Stimulated activated naive CD8-positive, alpha-beta T cell treated with anti-CD3 and anti-CD28 coated beads, Interleukin-15, amount 100 ng/mL, for 72 hours (primary cell): ENCODE data around the gene ESR1.

Experiments used
- ATAC-seq: fragments of 150-1000 bp; cut with Tn5 transposase; 2 replicates; pipeline ENCODE4 v1.10.0; 2021; ENCODE audit warnings: mild to moderate bottlenecking, moderate library complexity
- DNase-seq, 2 donors: peaks; one replicate each; pipeline ENCODE4 v3.0.0; 2021 to 2022
- H3K27ac Mint-ChIP-seq, 2 donors: one replicate each; pipeline ENCODE4 v1.8.0; 2022; ENCODE audit warnings: mild to moderate bottlenecking in 2 of 2, mixed read lengths in 2 of 2, moderate library complexity in 2 of 2
- H3K27me3 Mint-ChIP-seq: one replicate; pipeline ENCODE4 v1.8.0; 2022; ENCODE audit warnings: mixed read lengths
- H3K4me1 Mint-ChIP-seq: one replicate; pipeline ENCODE4 v1.8.0; 2022; ENCODE audit warnings: mild to moderate bottlenecking, mixed read lengths
- H3K4me3 Mint-ChIP-seq, 2 donors: one replicate each; pipeline ENCODE4 v1.8.0; 2022; ENCODE audit warnings: mild to moderate bottlenecking in 2 of 2, mixed read lengths in 2 of 2, moderate library complexity in 1 of 2
- H3K9me3 Mint-ChIP-seq, 2 donors: one replicate each; pipeline ENCODE4 v1.8.0; 2022; ENCODE audit warnings: mixed read lengths in 2 of 2

The ESR1 gene

DNA sequence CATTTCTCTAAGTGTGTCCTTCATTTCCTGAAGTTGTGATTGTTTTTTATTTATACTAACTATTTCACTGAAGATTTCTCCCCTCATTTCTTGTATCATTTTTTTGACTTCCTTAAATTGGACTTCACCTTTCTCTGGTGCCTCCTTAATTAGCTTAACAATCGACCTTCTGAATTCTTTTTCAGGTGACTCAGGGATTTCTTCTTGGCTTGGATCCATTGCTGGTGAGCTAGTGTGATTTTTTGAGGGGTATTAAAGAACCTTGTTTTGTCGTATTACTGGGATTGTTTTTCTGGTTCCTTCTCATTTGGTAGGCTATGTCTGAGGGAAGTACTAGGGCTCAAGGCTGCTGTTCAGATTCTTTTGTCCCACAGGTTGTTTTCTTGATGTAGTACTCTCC is 92.8 kb downstream of the ESR1 start:
- no peak for ATAC-seq
- Mint-ChIP-seq H3K9me3 (peaks cover 14 to 30% of the 10 kb centered on the region in 2 donors), H3K4me3 (no peak overlapping the region), H3K27ac (no peak overlapping the region), H3K27me3 (no peaks in the 10 kb centered on the region), H3K4me1 (no peaks in the 10 kb centered on the region)
- no peak for DNase-seq

DNA sequence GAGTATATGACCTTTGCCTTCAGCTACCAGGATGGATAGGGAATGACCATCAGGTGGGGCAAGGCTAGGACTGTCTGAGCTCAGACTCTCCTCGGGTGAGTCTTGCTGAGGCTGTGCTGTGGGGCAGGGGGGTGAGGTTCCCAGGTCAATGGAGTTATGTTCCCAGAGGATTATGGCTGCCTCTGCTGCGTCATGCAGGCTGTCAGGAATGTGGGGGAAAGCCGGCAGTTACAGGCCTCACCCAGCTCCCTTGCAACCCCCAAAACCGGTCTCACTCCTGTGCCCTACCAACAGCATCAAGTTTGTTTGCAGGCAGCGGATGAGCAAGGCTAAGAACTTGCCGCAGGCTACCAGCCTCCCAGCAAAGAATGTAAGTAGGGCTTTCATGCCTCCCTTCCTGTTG is 93.5 kb downstream of the ESR1 start:
- DNase-seq = no peak
- Mint-ChIP-seq H3K9me3 (peaks cover 14 to 30% of the 10 kb centered on the region in 2 donors), H3K4me3 (no peak overlapping the region), H3K27me3 (no peaks in the 10 kb centered on the region), H3K27ac (no peak overlapping the region), H3K4me1 (no peaks in the 10 kb centered on the region)
- no peak for ATAC-seq

- H3K27me3 Mint-ChIP-seq = no peaks in the 10 kb centered on the region
- H3K9me3 Mint-ChIP-seq = peaks cover 8 to 13% of the 10 kb centered on the region in 2 donors
- H3K4me1 Mint-ChIP-seq = no peaks in the 10 kb centered on the region
- no peak overlapping the region for H3K4me3 Mint-ChIP-seq
- ATAC-seq = no peak
- DNase-seq = no peak
- no peak overlapping the region for H3K27ac Mint-ChIP-seq
Measured at GRCh38 chr6:151904631-151905030, 97.1 kb downstream of the ESR1 start.

DNA sequence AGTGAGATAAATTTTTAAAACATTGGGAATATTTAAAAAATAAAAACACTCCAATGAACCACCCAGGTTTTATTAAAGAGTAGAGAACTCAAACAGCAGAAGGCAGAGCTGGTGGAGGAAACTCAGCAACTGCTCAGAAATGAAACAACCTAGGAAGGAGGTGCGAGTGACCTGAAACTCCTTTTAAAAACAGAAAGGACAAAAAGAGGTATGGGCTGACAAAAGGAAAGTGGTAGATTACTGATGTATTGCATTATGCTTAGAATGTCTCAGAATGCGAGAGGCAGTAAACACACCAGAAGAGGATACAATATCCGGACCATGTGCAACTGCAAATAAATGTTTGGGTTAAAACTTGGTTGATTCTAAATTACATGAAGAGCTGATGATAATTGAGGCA is 97.6 kb downstream of the ESR1 start:
- peaks cover 6 to 9% of the 10 kb centered on the region in 2 donors for H3K9me3 Mint-ChIP-seq
- DNase-seq (no peak), ATAC-seq (no peak)
- no peaks in the 10 kb centered on the region for H3K27me3 Mint-ChIP-seq
- H3K27ac Mint-ChIP-seq = no peak overlapping the region
- H3K4me3 Mint-ChIP-seq = no peak overlapping the region
- H3K4me1 Mint-ChIP-seq = no peaks in the 10 kb centered on the region

DNA sequence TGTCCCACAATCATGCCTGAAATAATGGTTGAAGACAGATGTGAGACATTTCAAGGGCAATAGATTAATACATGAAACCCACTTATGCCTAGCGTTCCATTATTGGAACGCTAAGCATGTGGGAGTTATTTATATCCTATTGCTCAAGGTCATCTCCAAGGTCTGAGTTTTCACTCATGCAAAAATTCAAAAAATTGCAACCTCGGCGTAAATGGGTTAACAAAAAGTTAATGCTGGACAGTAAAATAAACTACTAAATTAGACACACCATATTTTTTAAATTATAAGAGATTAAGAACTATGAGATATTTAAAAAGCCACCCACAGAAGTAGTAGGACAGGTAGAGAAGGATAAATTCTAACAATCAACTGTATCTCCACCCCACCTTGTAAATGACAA is 98.4 kb downstream of the ESR1 start:
- no peak overlapping the region for H3K27ac Mint-ChIP-seq
- H3K9me3 Mint-ChIP-seq = peaks cover 0 to 2% of the 10 kb centered on the region in 2 donors
- no peaks in the 10 kb centered on the region for H3K4me1 Mint-ChIP-seq
- no peaks in the 10 kb centered on the region for H3K27me3 Mint-ChIP-seq
- H3K4me3 Mint-ChIP-seq = no peak overlapping the region
- DNase-seq (no peak), ATAC-seq (no peak)

DNA sequence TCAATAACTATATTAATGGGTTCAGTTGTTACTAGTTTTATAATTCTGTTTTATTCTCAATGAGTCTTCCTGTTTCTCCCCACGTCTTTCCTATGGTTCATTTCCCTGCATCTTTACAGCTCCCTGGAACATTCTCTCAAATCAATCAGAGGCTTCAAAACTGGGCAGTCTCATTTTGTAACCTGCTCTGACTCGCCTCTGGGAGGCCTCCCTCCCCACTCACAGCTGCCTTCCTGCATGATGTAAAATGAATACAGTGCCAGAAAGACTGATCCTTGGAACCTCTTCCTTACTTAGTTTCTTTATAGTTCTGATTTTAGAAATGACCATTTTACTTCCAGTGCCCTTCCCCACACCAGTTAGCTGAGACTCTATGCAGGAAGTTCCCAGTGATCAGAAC is 103.9 kb downstream of the ESR1 start:
- H3K27ac Mint-ChIP-seq = peak overlapping the region in 1 of 2 donors; percentile 67
- DNase-seq = no peak

DNA sequence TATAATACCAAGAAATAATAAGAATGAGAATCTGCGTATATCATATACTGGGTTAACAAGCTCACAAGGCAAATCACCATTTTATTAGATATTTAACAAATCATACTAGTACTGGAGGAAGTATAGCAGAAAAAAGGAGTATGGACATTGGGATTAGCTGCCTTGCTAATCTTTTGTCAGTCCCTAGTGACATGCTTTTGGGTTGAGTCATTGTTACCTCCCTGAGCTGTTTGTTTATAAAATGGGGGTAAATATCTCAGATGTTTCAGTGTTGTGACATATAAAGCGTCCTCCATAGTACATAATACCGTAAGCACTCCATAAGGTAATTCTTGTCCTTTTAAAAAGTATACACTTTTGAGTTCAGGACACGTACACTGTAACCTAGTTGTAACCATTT is 107.0 kb downstream of the ESR1 start:
- no peak overlapping the region for H3K27ac Mint-ChIP-seq

More for the DNA sequence above, 103.9 kb downstream of the ESR1 start:
- ATAC-seq = no peak
- H3K9me3 Mint-ChIP-seq = no peaks in the 10 kb centered on the region
- H3K4me1 Mint-ChIP-seq = no peaks in the 10 kb centered on the region
- no peaks in the 10 kb centered on the region for H3K27me3 Mint-ChIP-seq
- H3K4me3 Mint-ChIP-seq = no peak overlapping the region

GRCh38 chr6:151916075-151916474 is 108.6 kb downstream of the ESR1 start:
- Mint-ChIP-seq H3K4me1 (no peaks in the 10 kb centered on the region), H3K4me3 (no peak overlapping the region), H3K9me3 (no peaks in the 10 kb centered on the region), H3K27ac (no peak overlapping the region), H3K27me3 (no peaks in the 10 kb centered on the region)
- ATAC-seq (no peak), DNase-seq (no peak)

More for the DNA sequence above, 107.0 kb downstream of the ESR1 start:
- Mint-ChIP-seq H3K4me1 (no peaks in the 10 kb centered on the region), H3K27me3 (no peaks in the 10 kb centered on the region), H3K4me3 (no peak overlapping the region), H3K9me3 (no peaks in the 10 kb centered on the region)
- ATAC-seq = no peak
- DNase-seq = no peak

DNA sequence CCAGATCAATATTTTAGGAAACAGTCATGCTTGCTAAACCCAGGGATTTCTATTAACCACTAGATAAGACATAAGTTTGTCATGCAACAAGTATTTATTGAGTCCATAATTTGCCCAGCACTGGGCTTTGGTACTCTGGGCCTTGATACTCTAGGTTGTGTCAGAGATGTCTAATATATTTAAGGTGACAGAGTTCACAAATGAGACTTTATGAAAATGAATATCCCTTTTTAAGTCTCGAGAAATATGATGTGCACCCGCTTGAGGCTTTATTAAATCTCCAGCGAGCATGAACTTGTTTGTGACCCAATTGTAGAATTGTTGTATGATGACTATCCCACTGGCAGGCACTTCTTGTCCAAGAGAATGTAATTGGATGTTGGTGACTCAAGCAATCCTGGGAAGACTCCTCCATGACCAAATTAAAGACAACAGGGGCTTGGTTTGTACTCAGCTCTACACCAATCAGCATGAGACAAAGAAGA is 109.2 kb downstream of the ESR1 start:
- Mint-ChIP-seq H3K9me3 (peaks cover 0 to 5% of the 10 kb centered on the region in 2 donors), H3K4me3 (no peak overlapping the region), H3K27ac (no peak overlapping the region)

DNA sequence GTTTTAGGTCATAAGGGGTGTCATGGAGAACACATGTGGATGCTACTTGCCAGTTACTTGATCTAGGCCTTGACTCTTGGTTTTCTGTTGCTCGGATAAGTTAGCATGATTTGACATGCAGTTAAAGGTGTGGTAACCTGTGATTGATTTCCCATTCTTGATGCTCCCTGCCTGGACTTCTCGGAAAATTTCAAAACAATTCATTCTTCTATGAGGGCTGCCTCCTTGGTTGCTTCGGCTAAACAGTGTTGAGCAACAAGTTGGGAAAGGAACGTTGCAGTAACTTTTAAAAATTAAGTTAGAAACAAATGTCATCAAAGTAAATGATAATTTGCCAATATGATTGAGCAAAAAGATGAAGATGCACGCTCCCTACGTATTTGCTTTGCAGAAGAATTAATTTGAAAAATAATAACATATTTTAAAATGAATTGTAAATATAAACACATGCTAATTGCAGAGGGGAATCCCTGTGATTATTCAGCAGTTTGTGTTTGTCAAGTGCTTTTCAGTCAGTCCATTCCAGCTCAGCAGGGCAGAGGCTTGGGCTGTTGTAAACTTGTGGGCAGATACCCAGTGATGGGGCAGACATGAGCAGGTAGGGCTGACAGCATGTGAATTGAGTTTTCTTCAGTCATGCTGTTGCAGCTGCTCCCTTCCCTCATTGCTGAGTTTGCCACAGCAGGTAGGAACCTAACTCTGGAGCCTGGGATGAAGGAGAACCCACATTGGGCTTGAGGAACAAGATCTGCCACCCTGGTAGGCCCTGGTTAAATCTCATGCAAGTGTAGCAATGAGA is 110.2 kb downstream of the ESR1 start:
- Mint-ChIP-seq H3K4me3 (no peak overlapping the region), H3K9me3 (peaks cover 0 to 15% of the 10 kb centered on the region in 2 donors), H3K4me1 (no peaks in the 10 kb centered on the region), H3K27me3 (no peaks in the 10 kb centered on the region), H3K27ac (no peak overlapping the region)
- DNase-seq (no peak), ATAC-seq (no peak)

More for the DNA sequence above, 109.2 kb downstream of the ESR1 start:
- DNase-seq (no peak), ATAC-seq (no peak)
- Mint-ChIP-seq H3K27me3 (no peaks in the 10 kb centered on the region), H3K4me1 (no peaks in the 10 kb centered on the region)

- Mint-ChIP-seq H3K4me3 (no peak overlapping the region), H3K4me1 (no peaks in the 10 kb centered on the region), H3K9me3 (peaks cover 0 to 5% of the 10 kb centered on the region in 2 donors), H3K27ac (no peak overlapping the region), H3K27me3 (no peaks in the 10 kb centered on the region)
- no peak for ATAC-seq
- no peak for DNase-seq
Measured at GRCh38 chr6:151940307-151940706, 132.8 kb downstream of the ESR1 start.

- Mint-ChIP-seq H3K27me3 (no peaks in the 10 kb centered on the region), H3K4me1 (peaks cover 11% of the 10 kb centered on the region), H3K27ac (peak overlapping the region in 1 of 2 donors; percentile 82), H3K4me3 (peak overlapping the region in 1 of 2 donors; percentile 50), H3K9me3 (peaks cover 8 to 16% of the 10 kb centered on the region in 2 donors)
- ATAC-seq = peak; percentile 72
- peak in 1 of 2 donors; percentile 12 for DNase-seq
Measured at GRCh38 chr6:151948002-151948743, 140.7 kb downstream of the ESR1 start.

- H3K4me1 Mint-ChIP-seq = peaks cover 21% of the 10 kb centered on the region
- ATAC-seq (peak; percentile 2), DNase-seq (no peak)
- no peak overlapping the region for H3K4me3 Mint-ChIP-seq
- no peak overlapping the region for H3K27ac Mint-ChIP-seq
- peaks cover 38% of the 10 kb centered on the region for H3K27me3 Mint-ChIP-seq
- peaks cover 12 to 16% of the 10 kb centered on the region in 2 donors for H3K9me3 Mint-ChIP-seq
Measured at GRCh38 chr6:151958332-151958731, 150.8 kb downstream of the ESR1 start.

- H3K27ac Mint-ChIP-seq = no peak overlapping the region
- no peak overlapping the region for H3K4me3 Mint-ChIP-seq
- H3K4me1 Mint-ChIP-seq = peaks cover 22% of the 10 kb centered on the region
- DNase-seq (no peak), ATAC-seq (no peak)
- H3K9me3 Mint-ChIP-seq = peaks cover 12 to 16% of the 10 kb centered on the region in 2 donors
- H3K27me3 Mint-ChIP-seq = peaks cover 38% of the 10 kb centered on the region
Measured at GRCh38 chr6:151959086-151959485, 151.6 kb downstream of the ESR1 start.

GRCh38 chr6:151961809-151962208 is 154.3 kb downstream of the ESR1 start:
- Mint-ChIP-seq H3K27me3 (peaks cover 40% of the 10 kb centered on the region), H3K27ac (no peak overlapping the region), H3K9me3 (peaks cover 12 to 16% of the 10 kb centered on the region in 2 donors), H3K4me3 (no peak overlapping the region), H3K4me1 (peaks cover 22% of the 10 kb centered on the region)
- ATAC-seq (no peak), DNase-seq (no peak)
